NCI-H2029 treated with DMSO at 0.1 percent for 48 hours (cell line): ENCODE data around the gene IL19.
"Not testable (repeated sequence)": the region's sequence is repeated elsewhere in the genome, so short reads cannot be mapped to it uniquely, and the experiment has no call there.

Source experiments
- DNase-seq: peaks from one replicate; lab custom pipeline; 2025; lab: John Stamatoyannopoulos, UW

Gene IL19

GRCh38 chr1:206833801-206834200 lies 63.2 kb downstream of the IL19 start:
- peak; percentile 24 for DNase-seq

GRCh38 chr1:206834217-206834616 lies 63.6 kb downstream of the IL19 start:
- peak; percentile 24 for DNase-seq

- no peak for DNase-seq
Measured at GRCh38 chr1:206834711-206835110, 64.1 kb downstream of the IL19 start.

GRCh38 chr1:206835186-206835585 lies 64.6 kb downstream of the IL19 start:
- peak; percentile 78 for DNase-seq

GRCh38 chr1:206836111-206836510 lies 65.5 kb downstream of the IL19 start:
- no peak for DNase-seq

- no peak for DNase-seq
Measured at GRCh38 chr1:206839006-206839560, 68.5 kb downstream of the IL19 start.

GRCh38 chr1:206839857-206840256 lies 69.3 kb downstream of the IL19 start:
- DNase-seq: no peak

- DNase-seq: no peak
Measured at GRCh38 chr1:206841609-206842323, 71.2 kb downstream of the IL19 start.

GRCh38 chr1:206842854-206843253 lies 72.3 kb downstream of the IL19 start:
- no peak for DNase-seq

GRCh38 chr1:206843626-206844025 lies 73.1 kb downstream of the IL19 start:
- DNase-seq: no peak

GRCh38 chr1:206846487-206846886 lies 75.9 kb downstream of the IL19 start:
- no peak for DNase-seq

GRCh38 chr1:206847337-206847834 lies 76.8 kb downstream of the IL19 start:
- DNase-seq: no peak

- no peak for DNase-seq
Measured at GRCh38 chr1:206847946-206848345, 77.4 kb downstream of the IL19 start.

GRCh38 chr1:206850401-206850800 lies 79.8 kb downstream of the IL19 start:
- DNase-seq: no peak

- no peak for DNase-seq
Measured at GRCh38 chr1:206851341-206852010, 80.9 kb downstream of the IL19 start.

- not testable (repeated sequence) for DNase-seq
Measured at GRCh38 chr1:206852662-206853061, 82.1 kb downstream of the IL19 start.

- DNase-seq: not testable (repeated sequence)
Measured at GRCh38 chr1:206853696-206854095, 83.1 kb downstream of the IL19 start.

- DNase-seq: peak; percentile 54
Measured at GRCh38 chr1:206854401-206855129, 84.0 kb downstream of the IL19 start.

GRCh38 chr1:206855859-206856258 lies 85.3 kb downstream of the IL19 start:
- DNase-seq: no peak

GRCh38 chr1:206856674-206857464 lies 86.3 kb downstream of the IL19 start:
- no peak for DNase-seq

- no peak for DNase-seq
Measured at GRCh38 chr1:206859082-206859521, 88.5 kb downstream of the IL19 start.

- no peak for DNase-seq
Measured at GRCh38 chr1:206860165-206860564, 89.6 kb downstream of the IL19 start.
